CD4-positive, alpha-beta memory T cell (primary cell): Measurements from ENCODE around the gene JPT1. TPM values are rescaled to one million over a fixed set of nuclear protein-coding genes. Genes with fewer than 3 reads are reported as not detected.
"Not testable (repeated sequence)": the region's sequence is repeated elsewhere in the genome, so short reads cannot be mapped to it uniquely, and the experiment has no call there.

ENCODE experiments used
- CTCF ChIA-PET: fragments of 350-600 bp; sonication (Branson Sonifier 250); formaldehyde crosslinking; loops from one replicate; lab custom pipeline; 2021; ENCODE audit warnings: inconsistent platforms; ENCODE audit not compliant: partially characterized antibody; lab: Charles Lee
- POLR2A ChIA-PET: fragments of 350-600 bp; sonication (Branson Sonifier 250); formaldehyde crosslinking; loops from one replicate; lab custom pipeline; 2021; ENCODE audit not compliant: partially characterized antibody; lab: Charles Lee
- DNase-seq, 5 donors: peaks; one replicate each; pipeline versions ENCODE4 v3.0.0 to v3.0.0-alpha.2; 2020 to 2022; ENCODE audit warnings: mixed read lengths in 1 of 5
- H3K27ac ChIP-seq: one replicate; pipeline ENCODE4 v1.7.0; 2013; ENCODE audit warnings: low read depth, low read length
- H3K27me3 ChIP-seq: 2 replicates; pipeline ENCODE4 v1.7.0; 2013; ENCODE audit warnings: mild to moderate bottlenecking, low read length, moderate library complexity; ENCODE audit not compliant: insufficient read depth
- H3K36me3 ChIP-seq: 2 replicates; pipeline ENCODE4 v1.7.0; 2013; ENCODE audit warnings: mild to moderate bottlenecking, low read length, moderate library complexity; ENCODE audit not compliant: insufficient read depth
- H3K4me1 ChIP-seq: 2 replicates; pipeline ENCODE4 v1.7.0; 2013; ENCODE audit warnings: mild to moderate bottlenecking, low read length, moderate library complexity; ENCODE audit not compliant: insufficient read depth
- H3K4me3 ChIP-seq, 2 donors: one replicate each; pipeline ENCODE4 v1.7.0; 2013; ENCODE audit warnings: low read length in 2 of 2, mild to moderate bottlenecking in 1 of 2
- H3K9me3 ChIP-seq, 2 donors: one replicate each; pipeline ENCODE4 v1.7.0; 2013; ENCODE audit warnings: low read length in 2 of 2, control low read depth in 1 of 2; ENCODE audit not compliant: control insufficient read depth in 1 of 2
- H3K27ac Mint-ChIP-seq, 7 donors: one replicate each; pipeline ENCODE4 v1.8.0; 2020 to 2021; ENCODE audit warnings: mixed read lengths in 7 of 7, mild to moderate bottlenecking in 6 of 7, inconsistent platforms in 3 of 7, moderate library complexity in 3 of 7
- H3K27me3 Mint-ChIP-seq, 2 donors: one replicate each; pipeline ENCODE4 v1.8.0; 2020 to 2021; ENCODE audit warnings: mixed read lengths in 2 of 2
- H3K36me3 Mint-ChIP-seq, 2 donors: one replicate each; pipeline ENCODE4 v1.8.0; 2020 to 2021; ENCODE audit warnings: mixed read lengths in 2 of 2, inconsistent platforms in 1 of 2, mild to moderate bottlenecking in 1 of 2
- H3K4me1 Mint-ChIP-seq, 4 donors: one replicate each; pipeline ENCODE4 v1.8.0; 2020 to 2021; ENCODE audit warnings: mixed read lengths in 4 of 4, mild to moderate bottlenecking in 1 of 4
- H3K4me3 Mint-ChIP-seq, 8 donors: one replicate each; pipeline ENCODE4 v1.8.0; 2020 to 2021; ENCODE audit warnings: mixed read lengths in 8 of 8, mild to moderate bottlenecking in 7 of 8, moderate library complexity in 6 of 8, inconsistent platforms in 3 of 8
- H3K9me3 Mint-ChIP-seq, 8 donors: one replicate each; pipeline ENCODE4 v1.8.0; 2020 to 2021; ENCODE audit warnings: mixed read lengths in 8 of 8, mild to moderate bottlenecking in 5 of 8, inconsistent platforms in 3 of 8, moderate library complexity in 1 of 8
- intact Hi-C: fragments of 100-400 bp; cut with micrococcal nuclease; formaldehyde crosslinking; loops from one replicate; pipeline ENCODE4 v1.15.1; 2023
- polyA plus RNA-seq, 2 donors: library from polyadenylated mRNA; unstranded; fragments of 300-500 nt; fragmentation: Illumina TruSeq; gene quantifications; one replicate each; pipeline ENCODE4 v1.2.3, GENCODE V29; 2021
- total RNA-seq, 2 experiments: library from RNA; stranded (reverse); gene quantifications; one replicate each; pipeline ENCODE4 v1.2.3, GENCODE V29; 2021

JPT1 gene
- total and polyA plus RNA-seq, 4 experiments from 2014 or later, result 37.8 to 130 (median 72.2) TPM

- DNase-seq, H3K9me3 Mint-ChIP-seq, H3K9me3 ChIP-seq, H3K4me3 ChIP-seq, H3K27ac ChIP-seq, H3K4me3 Mint-ChIP-seq, H3K36me3 ChIP-seq, intact Hi-C loops, H3K27me3 ChIP-seq, H3K27me3 Mint-ChIP-seq: not testable (repeated sequence)
- ChIA-PET POLR2A (interaction anchor here (1.2 kb wide), 1 partner anchor 28 kb away, joined by 4 read pairs; the partner anchor contains the start of gene ARMC7), CTCF (interaction anchor here (1.0 to 3.3 kb wide), 3 partner anchors 23 to 176 kb away, joined by 3 to 20 read pairs (median 4); no protein-coding TSS in a partner anchor)
- H3K4me1 ChIP-seq, result peaks cover 21% of the 10 kb centered on the region
- Mint-ChIP-seq H3K36me3 (peaks cover 3 to 22% of the 10 kb centered on the region in 2 donors), H3K4me1 (peaks cover 8 to 25% (median 12%) of the 10 kb centered on the region in 4 donors), H3K27ac (peak overlapping the region in 3 of 7 donors; percentile 29 to 42 (median 31))
Measured at GRCh38 chr17:75137762-75138161, 16.6 kb downstream of the JPT1 start.

- intact Hi-C loops, result no loop called here
- H3K27ac Mint-ChIP-seq, result peak overlapping the region in 3 of 7 donors; percentile 11 to 72 (median 35)
- H3K4me3 Mint-ChIP-seq, result peak overlapping the region in 1 of 8 donors; percentile 43
- no peaks in the 10 kb centered on the region for H3K9me3 ChIP-seq
- H3K4me1 ChIP-seq, result peaks cover 13% of the 10 kb centered on the region
- H3K9me3 Mint-ChIP-seq, result no peaks in the 10 kb centered on the region
- no peaks in the 10 kb centered on the region for H3K27me3 ChIP-seq
- peaks cover 8 to 22% (median 11%) of the 10 kb centered on the region in 4 donors for H3K4me1 Mint-ChIP-seq
- POLR2A ChIA-PET, result interaction anchor here (1.5 kb wide), 1 partner anchor 22 kb away, joined by 3 read pairs; no protein-coding TSS in a partner anchor
- H3K36me3 ChIP-seq, result no peaks in the 10 kb centered on the region
- H3K4me3 ChIP-seq, result no peak overlapping the region
- peaks cover 3 to 15% of the 10 kb centered on the region in 2 donors for H3K36me3 Mint-ChIP-seq
- CTCF ChIA-PET, result interaction anchor here (0.6 kb wide), 1 partner anchor 65 kb away, joined by 3 read pairs; no protein-coding TSS in a partner anchor
- no peaks in the 10 kb centered on the region for H3K27me3 Mint-ChIP-seq
- H3K27ac ChIP-seq, result no peak overlapping the region
- DNase-seq, result no peak
Measured at GRCh38 chr17:75135946-75136345, 18.4 kb downstream of the JPT1 start.

- H3K9me3 ChIP-seq, result no peaks in the 10 kb centered on the region
- ChIA-PET POLR2A (interaction anchor here (1.5 to 1.8 kb wide), 2 partner anchors 19 to 22 kb away, joined by 3 to 4 read pairs; partner anchors contain the start of gene JPT1), CTCF (interaction anchor here (0.6 kb wide), 1 partner anchor 66 kb away, joined by 3 read pairs; no protein-coding TSS in a partner anchor)
- peaks cover 8 to 22% (median 11%) of the 10 kb centered on the region in 4 donors for H3K4me1 Mint-ChIP-seq
- H3K4me3 ChIP-seq, result no peak overlapping the region
- H3K27ac Mint-ChIP-seq, result peak overlapping the region in 5 of 7 donors; percentile 3 to 83 (median 36)
- no peaks in the 10 kb centered on the region for H3K27me3 ChIP-seq
- peaks cover 3 to 18% of the 10 kb centered on the region in 2 donors for H3K36me3 Mint-ChIP-seq
- peak overlapping the region in 1 of 8 donors; percentile 63 for H3K4me3 Mint-ChIP-seq
- no peaks in the 10 kb centered on the region for H3K9me3 Mint-ChIP-seq
- no peaks in the 10 kb centered on the region for H3K27me3 Mint-ChIP-seq
- H3K4me1 ChIP-seq, result peaks cover 11% of the 10 kb centered on the region
- intact Hi-C loops, result no loop called here
- no peak overlapping the region for H3K27ac ChIP-seq
- DNase-seq, result no peak
- no peaks in the 10 kb centered on the region for H3K36me3 ChIP-seq
Measured at GRCh38 chr17:75135452-75135851, 18.9 kb downstream of the JPT1 start.

GRCh38 chr17:75133607-75134347 lies 20.5 kb downstream of the JPT1 start:
- H3K27me3 ChIP-seq, DNase-seq, H3K27me3 Mint-ChIP-seq, H3K4me3 ChIP-seq, H3K27ac ChIP-seq, H3K36me3 ChIP-seq, H3K9me3 Mint-ChIP-seq, H3K9me3 ChIP-seq, H3K4me3 Mint-ChIP-seq: not testable (repeated sequence)
- H3K4me1 Mint-ChIP-seq, result peaks cover 7 to 18% (median 10%) of the 10 kb centered on the region in 4 donors
- CTCF ChIA-PET, result interaction anchor here (1.1 to 5.8 kb wide), 3 partner anchors 10 to 69 kb away, joined by 4 to 127 read pairs (median 17); partner anchors contain the start of gene ARMC7
- peaks cover 0 to 20% of the 10 kb centered on the region in 2 donors for H3K36me3 Mint-ChIP-seq
- peaks cover 16% of the 10 kb centered on the region for H3K4me1 ChIP-seq
- intact Hi-C loops, result loop anchor here (5.0 kb wide), 1 partner anchor 39 kb away; no protein-coding TSS in a partner anchor
- H3K27ac Mint-ChIP-seq, result peak overlapping the region in 2 of 7 donors; percentile 12 to 17
- POLR2A ChIA-PET, result interaction anchor here (1.1 to 6.9 kb wide), 3 partner anchors 11 to 21 kb away, joined by 3 to 97 read pairs (median 4); partner anchors contain the start of genes ARMC7 and JPT1

- no peaks in the 10 kb centered on the region for H3K9me3 Mint-ChIP-seq
- no peak overlapping the region for H3K4me3 ChIP-seq
- H3K4me1 Mint-ChIP-seq, result peaks cover 8 to 18% (median 11%) of the 10 kb centered on the region in 4 donors
- H3K27ac Mint-ChIP-seq, result peak overlapping the region in 1 of 7 donors; percentile 61
- no peaks in the 10 kb centered on the region for H3K27me3 Mint-ChIP-seq
- no peak overlapping the region for H3K27ac ChIP-seq
- H3K36me3 ChIP-seq, result peaks cover 5% of the 10 kb centered on the region
- CTCF ChIA-PET, result interaction anchor here (1.0 to 5.8 kb wide), 6 partner anchors 12 to 80 kb away, joined by 3 to 127 read pairs (median 14); partner anchors contain the start of gene ARMC7
- POLR2A ChIA-PET, result interaction anchor here (1.1 to 6.9 kb wide), 4 partner anchors 12 to 47 kb away, joined by 3 to 97 read pairs (median 8); partner anchors contain the start of gene ARMC7
- no peaks in the 10 kb centered on the region for H3K9me3 ChIP-seq
- H3K27me3 ChIP-seq, result no peaks in the 10 kb centered on the region
- intact Hi-C loops, result loop anchor here (5.0 kb wide), 1 partner anchor 39 kb away; no protein-coding TSS in a partner anchor
- peaks cover 0 to 20% of the 10 kb centered on the region in 2 donors for H3K36me3 Mint-ChIP-seq
- DNase-seq, result no peak
- peaks cover 16% of the 10 kb centered on the region for H3K4me1 ChIP-seq
- peak overlapping the region in 4 of 8 donors; percentile 10 to 90 (median 36) for H3K4me3 Mint-ChIP-seq
Measured at GRCh38 chr17:75133001-75133400, 21.3 kb downstream of the JPT1 start.

GRCh38 chr17:75132018-75133000 lies 22.0 kb downstream of the JPT1 start:
- intact Hi-C loops, result loop anchor here (5.0 kb wide), 1 partner anchor 40 kb away; no protein-coding TSS in a partner anchor
- peaks cover 8 to 18% (median 11%) of the 10 kb centered on the region in 4 donors for H3K4me1 Mint-ChIP-seq
- H3K9me3 Mint-ChIP-seq, H3K36me3 ChIP-seq, H3K9me3 ChIP-seq, H3K27me3 Mint-ChIP-seq, H3K27me3 ChIP-seq, DNase-seq: not testable (repeated sequence)
- peak overlapping the region; percentile 84 to 91 (median 86) for H3K4me3 Mint-ChIP-seq
- peak overlapping the region; percentile 71 to 87 (median 79) for H3K27ac Mint-ChIP-seq
- POLR2A ChIA-PET, result interaction anchor here (0.9 to 6.9 kb wide), 15 partner anchors 8 to 274 kb away, joined by 3 to 97 read pairs (median 6); partner anchors contain the start of genes ARMC7, GGA3, GRB2 and JPT1
- Histone ChIP-seq H3K27ac (peak overlapping the region; percentile 80), H3K4me1 (peaks cover 16% of the 10 kb centered on the region), H3K4me3 (peak overlapping the region in 1 of 2 donors; percentile 74)
- H3K36me3 Mint-ChIP-seq, result peaks cover 0 to 20% of the 10 kb centered on the region in 2 donors
- CTCF ChIA-PET, result interaction anchor here (1.0 to 5.8 kb wide), 14 partner anchors 9 to 170 kb away, joined by 3 to 127 read pairs (median 9); partner anchors contain the start of genes ARMC7 and JPT1
